ENCODE results near the gene RAB24.

Gene RAB24

DNA sequence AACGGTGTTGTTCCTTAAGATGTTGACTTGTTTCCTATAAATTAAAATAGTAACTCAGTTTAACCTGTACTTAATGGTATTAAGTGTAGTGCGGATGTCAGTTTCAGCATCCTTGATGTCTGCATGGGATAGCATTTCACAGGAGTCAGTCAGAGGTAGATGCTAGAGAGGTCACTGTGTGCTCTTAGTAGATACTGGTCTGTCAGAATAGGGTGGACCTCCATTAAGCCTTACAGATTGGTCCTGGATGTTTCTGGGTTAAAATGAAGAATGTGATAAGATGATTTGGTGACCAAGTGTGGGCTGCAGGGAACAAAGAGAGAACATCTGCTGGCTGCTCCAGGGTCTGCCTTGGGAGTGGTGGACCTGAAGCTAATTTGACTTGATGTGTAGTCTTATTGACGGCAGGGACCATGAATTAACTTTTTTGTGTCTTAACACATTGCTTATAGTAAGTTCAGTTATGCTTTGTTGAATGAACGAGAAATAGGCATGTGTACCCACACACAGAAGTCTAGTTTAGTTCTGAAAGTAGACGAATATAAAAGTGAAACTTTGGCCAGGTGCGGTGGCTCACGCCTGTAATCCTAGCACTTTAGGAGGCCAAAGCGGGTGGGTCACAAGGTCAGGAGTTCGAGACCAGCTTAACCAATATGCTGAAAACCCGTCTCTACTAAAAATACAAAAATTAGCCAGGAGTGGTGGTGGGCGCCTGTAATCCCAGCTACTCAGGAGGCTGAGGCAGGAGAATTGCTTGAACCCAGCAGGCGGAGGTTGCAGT is 12.5 kb downstream of the RAB24 start:
- TF ChIP-seq CTCF (IDR thresholded peaks at IDR 0.05): no peak
- DNase-seq (ENCODE audit: low spot score): no peak
- no peak overlapping the region for H3K4me3 ChIP-seq
- H3K27ac ChIP-seq: no peak overlapping the region

DNA sequence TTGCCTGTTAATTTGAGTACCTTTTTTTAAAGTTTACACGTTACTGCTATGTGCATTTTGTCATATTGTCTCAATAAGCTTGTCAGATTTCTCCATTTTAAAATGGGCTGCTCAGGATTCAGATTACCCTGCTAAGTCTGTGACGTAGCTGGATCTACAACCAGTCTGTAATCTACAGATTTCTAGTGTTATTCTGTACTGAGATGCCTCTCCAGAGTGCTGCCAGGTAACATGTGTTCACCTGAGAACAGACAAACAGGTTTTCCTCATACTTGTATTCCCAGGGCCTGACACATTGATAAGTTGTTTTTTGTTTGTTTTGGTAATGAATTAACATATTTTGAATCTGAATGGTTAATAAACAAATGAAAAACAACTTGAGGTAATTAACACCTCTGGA is 15.3 kb downstream of the RAB24 start:
- H3K27ac ChIP-seq: no peak overlapping the region
- no peak overlapping the region for H3K4me3 ChIP-seq
- DNase-seq (ENCODE audit: low spot score): no peak
- TF ChIP-seq CTCF (IDR thresholded peaks at IDR 0.05): no peak

GRCh38 chr5:177276886-177277285 is 26.6 kb downstream of the RAB24 start:
- H3K27ac ChIP-seq: no peak overlapping the region
- no peak for TF ChIP-seq CTCF (IDR thresholded peaks at IDR 0.05)
- no peak overlapping the region for H3K4me3 ChIP-seq
- DNase-seq (ENCODE audit: low spot score): no peak

- H3K27ac ChIP-seq: no peak overlapping the region
- TF ChIP-seq CTCF (IDR thresholded peaks at IDR 0.05): no peak
- no peak for DNase-seq (ENCODE audit: low spot score)
- no peak overlapping the region for H3K4me3 ChIP-seq
Measured at GRCh38 chr5:177275883-177276282, 27.6 kb downstream of the RAB24 start.

DNA sequence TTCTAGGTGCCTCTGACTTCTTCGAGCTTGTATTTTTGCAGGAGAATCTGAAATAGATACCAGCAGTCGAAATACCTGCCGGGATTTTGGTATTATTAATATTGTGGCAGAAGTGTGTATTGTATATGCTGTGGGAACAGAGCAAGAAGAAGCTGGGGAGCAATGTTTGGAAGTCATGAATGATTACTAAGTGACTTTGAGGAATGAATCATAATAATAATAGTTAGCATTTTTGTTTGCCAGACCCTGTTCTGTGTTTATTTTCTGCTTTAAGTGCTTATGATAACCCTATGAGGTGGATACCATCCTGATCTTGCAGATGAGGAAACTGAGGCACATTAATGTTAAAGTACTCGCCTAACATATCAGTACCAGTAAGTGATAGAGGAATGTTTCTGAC is 32.4 kb downstream of the RAB24 start:
- Histone ChIP-seq H3K27ac (no peak overlapping the region), H3K4me3 (no peak overlapping the region)
- no peak for TF ChIP-seq CTCF (IDR thresholded peaks at IDR 0.05)
- no peak for DNase-seq (ENCODE audit: low spot score)

DNA sequence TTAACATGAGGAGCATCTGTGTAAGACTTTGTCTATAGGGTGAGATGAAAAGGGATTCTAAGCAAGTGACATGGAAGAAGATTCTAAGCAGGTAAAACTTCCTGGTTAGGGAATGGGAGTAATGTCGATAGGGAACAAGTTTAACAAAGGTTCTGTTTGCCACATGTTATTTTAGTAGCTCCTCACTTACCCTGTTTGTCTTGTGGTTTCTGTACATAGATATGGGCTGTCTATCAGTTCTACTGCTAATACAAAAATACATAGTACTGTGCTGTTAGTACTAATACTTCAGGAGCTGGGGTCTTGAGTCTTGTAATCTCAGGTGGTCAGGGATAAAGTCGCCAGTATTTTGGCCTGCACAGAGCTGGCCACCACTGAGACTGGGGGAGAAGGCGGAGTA is 32.9 kb downstream of the RAB24 start:
- Histone ChIP-seq H3K27ac (no peak overlapping the region), H3K4me3 (no peak overlapping the region)
- no peak for TF ChIP-seq CTCF (IDR thresholded peaks at IDR 0.05)
- DNase-seq (ENCODE audit: low spot score): no peak

DNA sequence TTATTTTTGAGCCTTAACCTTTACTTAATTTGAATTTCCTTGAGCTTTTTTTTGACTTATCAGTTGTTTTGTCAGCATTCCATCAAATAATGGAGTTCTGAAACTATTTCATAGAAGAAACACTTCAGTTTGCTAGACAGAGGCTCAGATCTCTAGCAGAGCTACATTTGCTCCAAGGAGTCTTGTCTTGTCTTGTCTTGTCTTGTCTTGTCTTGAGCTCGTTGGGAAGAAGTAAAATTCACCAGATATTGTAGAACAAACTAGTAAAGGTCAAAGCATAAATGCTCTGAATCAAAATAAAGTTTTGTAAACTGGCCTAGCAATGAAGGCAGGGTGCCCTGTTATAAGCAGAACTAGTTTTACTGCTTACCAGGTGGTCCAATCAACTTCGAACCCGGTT is 33.5 kb downstream of the RAB24 start:
- no peak for TF ChIP-seq CTCF (IDR thresholded peaks at IDR 0.05)
- H3K27ac ChIP-seq: no peak overlapping the region
- H3K4me3 ChIP-seq: no peak overlapping the region
- no peak for DNase-seq (ENCODE audit: low spot score)

Data from coronary artery (tissue), 2 donors.